NCI-H510A (cell line): ENCODE data around the gene TRIM41.
"Not testable (repeated sequence)": the region's sequence is repeated elsewhere in the genome, so short reads cannot be mapped to it uniquely, and the experiment has no call there.

ENCODE experiments used
- DNase-seq: peaks from one replicate; lab custom pipeline; 2025; lab: John Stamatoyannopoulos, UW

The TRIM41 gene

DNA sequence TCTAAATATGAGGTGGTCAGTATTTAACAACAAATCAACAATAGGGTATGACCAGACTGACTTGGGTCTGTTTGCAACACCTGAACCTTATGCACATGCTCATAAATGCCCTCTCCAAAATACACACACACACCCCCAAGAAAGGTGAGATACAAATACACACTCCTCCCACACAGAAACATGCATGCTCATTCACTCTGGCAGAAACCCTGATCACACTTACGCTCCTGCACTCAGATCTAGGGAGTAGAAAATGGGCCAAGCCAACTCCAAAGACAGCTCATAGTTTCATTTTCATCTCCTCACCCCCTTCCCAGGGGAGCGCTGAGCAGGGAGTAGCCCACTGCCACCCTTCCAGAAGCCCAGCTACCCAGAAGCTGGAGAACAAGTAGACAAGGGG, 29.4 kb upstream of the TRIM41 start:
- no peak for DNase-seq

DNA sequence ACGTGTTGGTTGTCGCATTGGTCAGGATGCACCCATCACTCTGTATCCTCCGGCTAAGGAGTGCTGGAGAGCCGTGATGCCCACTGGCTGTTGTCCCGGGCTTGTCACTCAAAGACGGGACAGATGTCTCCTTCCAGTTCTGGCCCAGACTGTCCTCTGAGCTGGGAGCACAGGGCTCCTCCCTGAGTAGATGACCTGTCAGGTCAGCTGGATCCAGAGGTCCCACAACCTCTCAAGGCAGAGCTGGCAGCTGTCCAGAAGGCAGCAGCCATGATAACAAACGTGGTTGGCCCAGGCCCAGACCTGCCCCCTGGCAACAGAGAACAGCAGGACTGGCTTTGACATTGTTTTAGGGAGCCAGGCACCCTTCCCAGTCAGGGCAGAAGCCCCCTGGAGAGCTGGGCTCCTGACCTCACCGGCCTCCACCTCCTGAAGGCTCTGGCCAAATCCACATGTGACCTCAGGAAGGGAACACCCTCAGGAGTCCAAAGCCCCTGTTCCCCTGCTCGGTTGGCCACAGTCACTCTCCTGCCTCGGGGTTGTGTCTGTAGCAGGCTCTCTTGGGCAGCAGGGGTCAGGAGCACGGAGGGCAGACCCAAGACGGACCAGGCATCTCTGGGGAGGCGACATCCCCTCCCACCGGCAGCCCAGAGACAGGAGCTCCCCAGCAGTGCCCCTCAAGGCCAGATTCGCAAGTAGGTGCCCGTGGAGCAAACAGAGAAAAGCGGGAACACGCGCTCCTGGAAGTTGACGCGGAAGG, 28.4 kb upstream of the TRIM41 start:
- DNase-seq, result no peak

DNA sequence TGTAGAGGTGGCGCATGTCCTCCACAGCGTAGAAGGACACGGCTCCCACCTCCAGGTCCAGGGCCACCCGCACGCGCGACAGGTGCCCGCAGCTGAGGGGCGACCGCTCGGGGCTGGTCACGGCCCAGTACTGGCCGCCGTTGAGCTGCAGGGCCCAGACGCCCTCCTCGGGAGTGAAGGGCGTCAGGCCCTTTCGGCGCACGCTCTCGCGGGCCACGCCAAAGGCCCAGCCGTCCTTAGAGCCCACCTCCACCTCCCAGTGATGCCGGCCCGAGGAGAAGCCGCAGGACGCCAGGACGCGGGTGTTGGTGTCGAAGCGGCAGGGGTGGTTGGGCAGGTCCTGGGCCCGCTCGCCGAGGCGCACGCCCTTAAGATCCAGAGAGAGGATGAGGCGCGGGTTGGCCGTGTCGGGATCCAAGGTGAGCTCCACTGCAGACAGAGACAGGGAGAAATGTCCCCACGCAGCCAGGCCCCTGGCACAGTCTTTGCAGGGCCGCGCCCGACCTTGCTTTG, 27.8 kb upstream of the TRIM41 start:
- DNase-seq, result no peak

DNA sequence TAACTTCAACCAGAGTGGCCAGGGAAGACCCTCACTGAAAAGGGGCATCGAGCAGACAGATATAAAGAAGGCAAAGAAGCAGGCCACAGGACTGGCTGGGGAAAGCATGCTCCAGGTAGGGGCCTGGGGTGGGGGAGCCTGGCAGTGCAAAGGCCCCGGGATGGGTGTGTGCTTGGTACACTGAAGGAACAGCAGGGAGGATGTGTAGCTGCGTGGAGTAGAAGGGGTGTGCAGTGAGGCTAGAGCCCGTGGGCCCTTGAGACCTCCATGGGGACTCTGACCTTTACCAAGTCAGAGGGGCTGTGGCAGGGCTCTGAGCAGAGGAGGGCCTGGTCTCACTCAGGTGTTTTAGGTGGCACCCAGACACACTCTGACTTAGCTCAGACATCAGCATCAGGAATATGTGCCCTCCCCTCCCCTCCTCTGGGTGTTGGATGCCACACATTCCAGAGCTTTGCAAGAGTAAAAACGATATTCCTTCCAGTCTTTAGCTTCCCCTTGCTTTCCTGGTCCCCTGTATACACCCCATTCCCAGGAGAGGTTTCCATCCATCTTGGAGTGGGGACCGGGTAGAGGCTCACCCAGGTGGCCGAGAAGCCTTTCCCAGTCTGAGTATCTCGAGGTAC, 25.6 kb upstream of the TRIM41 start:
- DNase-seq, result no peak

DNA sequence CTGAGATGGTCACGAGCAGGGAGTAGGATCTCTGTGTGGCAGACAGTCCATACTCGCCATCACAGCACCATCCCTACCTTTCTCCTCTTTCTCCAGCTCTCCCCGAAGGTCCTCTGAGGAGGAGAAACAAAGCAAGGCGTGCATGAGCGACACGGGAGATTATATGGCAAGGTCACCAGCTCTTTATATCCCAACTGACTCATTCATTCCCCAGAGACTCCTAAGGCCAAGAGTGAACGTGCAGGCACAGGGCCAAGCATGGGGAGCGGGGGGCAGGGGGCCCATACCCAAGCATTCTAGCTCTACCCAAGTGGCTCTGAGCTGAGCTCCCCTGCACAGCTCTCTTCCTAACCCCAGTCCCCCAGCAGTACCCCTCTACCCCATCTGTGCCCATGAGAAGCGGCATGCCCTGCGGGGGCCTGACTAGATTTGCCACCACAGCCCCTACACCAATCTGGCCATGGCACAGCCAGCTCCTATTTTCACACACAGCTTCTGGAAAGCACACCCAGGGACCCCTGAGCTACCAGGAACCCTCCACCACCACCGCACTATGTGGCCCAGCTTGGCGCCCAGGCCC, 24.9 kb upstream of the TRIM41 start:
- DNase-seq, result no peak

DNA sequence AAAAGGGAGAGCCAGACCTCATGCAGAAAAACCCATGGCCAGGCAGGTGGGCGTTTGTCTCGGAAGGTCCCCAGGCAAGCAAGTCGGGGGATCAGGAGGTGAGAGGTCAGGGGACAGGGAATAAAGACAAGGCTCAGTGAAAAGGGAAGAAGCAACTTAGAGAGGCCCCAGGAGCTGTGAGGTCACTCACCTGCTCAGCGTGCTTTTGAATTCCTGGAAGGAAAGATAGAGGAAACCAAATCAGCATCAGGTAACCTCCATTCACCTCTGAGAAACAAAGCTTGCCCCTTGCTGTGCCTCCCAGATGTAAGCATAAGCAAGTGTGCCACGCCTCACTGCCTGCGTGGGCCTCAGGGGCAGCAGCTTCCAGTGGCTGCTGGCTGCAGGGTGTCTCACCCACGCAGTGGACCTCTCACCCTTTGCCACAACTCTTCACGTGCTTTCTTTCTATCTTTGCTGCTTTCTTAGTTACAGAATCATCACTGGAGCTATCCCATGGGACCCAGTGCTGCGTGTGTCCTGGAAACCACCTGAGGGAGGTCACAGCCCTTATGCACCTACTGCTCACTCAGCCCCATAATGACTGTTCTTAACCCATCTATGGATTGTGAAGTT, 24.1 kb upstream of the TRIM41 start:
- no peak for DNase-seq

DNA sequence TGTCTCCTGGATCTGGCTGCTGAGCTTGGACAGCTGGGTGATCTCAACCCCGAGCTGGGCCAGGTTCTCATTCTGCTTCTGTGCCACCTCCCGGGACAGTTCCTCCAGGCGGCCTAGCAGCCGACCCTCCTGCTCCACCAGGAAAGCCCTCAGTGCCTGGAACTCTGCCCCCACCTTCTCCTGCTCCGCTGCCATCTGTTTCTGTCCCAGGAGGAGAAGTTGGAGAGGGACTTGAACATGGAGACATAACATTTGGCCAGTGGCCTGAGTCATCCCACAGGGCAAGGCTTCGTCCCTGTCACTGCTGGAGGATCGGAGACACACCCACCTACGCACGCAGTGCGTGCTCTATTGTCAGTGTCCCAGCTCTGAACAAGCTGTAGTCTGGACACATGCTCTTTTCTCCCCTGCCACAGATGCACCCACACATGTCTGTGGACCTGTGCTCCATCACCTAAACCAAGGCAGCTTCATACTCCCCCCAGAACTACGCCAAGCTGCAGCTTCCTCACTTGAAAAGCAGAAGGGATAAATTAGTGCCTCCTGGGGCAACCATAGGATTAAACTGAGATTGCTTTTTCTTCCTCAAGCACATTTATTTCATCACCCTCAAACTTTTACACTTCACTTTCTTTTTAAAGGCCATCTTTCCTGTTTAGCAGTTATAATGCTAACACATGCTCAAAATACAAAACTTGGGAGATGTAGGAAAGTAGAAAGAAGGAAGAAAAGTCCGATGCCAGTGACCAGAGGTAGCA, 23.0 kb upstream of the TRIM41 start:
- no peak for DNase-seq

DNA sequence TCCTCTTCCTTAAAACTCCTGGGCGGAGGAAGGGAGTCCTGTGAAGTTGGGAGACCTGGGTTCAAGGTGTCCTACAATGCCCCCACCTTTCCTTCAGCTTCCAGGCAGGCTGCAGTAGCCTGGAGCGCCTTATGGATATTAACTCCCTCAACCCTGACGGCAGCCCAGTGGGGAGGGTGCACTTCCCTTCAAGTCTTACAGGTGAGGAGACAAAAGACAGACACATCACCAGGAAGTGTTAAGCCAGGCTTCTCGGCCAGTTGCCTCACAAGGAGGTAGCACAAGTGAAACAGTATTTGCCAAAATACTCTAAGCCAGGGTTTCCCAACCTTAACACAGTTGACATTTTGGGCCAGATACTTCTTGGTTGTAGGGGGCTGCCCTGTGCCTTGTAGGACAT, 22.3 kb upstream of the TRIM41 start:
- no peak for DNase-seq

DNA sequence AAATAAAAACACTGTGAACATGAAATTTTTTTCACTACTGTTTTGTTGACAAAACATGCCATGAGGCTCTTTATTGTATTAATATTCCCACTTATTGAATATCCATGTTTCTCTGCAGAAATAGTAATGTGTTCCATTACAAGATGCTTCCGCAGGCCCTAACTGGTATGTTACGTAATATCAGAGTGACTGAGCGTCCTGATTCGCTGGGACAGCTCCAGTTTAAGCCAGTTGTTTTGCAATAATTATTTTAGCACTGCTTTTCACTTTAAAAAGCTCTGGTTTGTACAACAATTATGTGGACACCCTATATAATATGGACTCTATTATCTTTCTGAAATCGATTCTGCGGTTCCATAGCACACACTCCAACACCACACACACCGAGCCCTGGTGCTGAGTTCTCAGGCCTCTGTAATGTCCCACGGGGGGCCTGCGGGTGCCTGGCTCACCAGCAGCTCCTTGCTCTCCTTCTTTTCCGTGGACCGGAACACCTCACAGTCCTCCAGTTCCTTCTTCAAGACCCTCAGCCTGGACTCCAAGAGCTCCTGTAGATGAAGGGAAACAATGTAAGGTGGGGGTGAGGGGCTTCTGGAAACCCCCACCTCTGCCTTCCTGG, 19.9 kb upstream of the TRIM41 start:
- no peak for DNase-seq

DNA sequence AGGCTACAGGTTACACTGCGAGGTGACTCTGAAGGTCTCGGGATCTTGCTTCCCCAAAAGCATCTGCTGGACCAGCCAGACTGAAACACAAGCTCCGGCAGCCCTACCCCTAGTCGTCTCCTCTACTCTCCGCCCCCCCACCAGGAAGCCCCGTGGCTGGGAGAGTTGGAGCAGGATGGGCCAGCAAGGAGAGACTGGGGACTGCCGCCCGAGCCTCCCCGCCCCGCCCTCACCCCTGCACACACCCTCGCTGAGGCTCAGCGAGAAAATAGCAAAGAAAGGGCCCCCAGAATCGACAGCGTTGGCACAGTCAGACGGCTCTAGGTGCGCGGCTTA, 19.3 kb upstream of the TRIM41 start:
- DNase-seq, result no peak

DNA sequence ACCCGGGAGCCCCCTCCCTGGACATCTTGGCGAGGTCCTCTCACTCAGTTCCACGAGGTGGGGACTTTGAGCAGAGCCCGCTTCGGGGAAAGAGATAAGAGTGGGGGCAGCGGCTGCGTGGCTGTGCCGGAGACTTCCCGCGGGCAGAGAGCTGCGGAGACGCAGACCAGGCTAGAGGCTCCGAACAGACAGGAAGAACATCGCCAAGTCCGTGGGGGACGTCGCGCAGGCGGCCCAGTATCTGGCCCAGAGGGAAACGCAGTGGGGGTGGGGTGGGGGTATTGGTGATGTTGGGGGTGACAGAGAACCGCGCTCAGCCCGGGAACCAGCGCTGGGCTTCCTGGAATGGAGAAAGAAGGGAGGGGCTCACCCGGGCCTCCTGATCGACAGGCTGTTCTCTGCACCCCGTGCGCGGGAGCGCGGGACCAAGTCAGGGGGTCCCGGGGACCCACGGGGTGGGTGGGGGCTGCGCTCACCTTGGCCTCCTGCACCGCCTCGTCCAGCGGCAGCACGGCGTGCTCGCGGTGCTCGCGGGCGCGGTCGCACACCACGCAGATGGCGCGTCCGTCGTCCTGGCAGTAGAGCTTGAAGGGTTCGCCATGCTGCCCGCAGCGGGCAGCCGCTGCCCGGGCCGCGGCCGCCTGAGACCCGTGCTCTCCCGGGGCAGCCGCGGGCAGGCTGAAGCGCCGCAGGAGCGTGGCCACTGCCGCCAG, 18.8 kb upstream of the TRIM41 start:
- DNase-seq, result no peak

DNA sequence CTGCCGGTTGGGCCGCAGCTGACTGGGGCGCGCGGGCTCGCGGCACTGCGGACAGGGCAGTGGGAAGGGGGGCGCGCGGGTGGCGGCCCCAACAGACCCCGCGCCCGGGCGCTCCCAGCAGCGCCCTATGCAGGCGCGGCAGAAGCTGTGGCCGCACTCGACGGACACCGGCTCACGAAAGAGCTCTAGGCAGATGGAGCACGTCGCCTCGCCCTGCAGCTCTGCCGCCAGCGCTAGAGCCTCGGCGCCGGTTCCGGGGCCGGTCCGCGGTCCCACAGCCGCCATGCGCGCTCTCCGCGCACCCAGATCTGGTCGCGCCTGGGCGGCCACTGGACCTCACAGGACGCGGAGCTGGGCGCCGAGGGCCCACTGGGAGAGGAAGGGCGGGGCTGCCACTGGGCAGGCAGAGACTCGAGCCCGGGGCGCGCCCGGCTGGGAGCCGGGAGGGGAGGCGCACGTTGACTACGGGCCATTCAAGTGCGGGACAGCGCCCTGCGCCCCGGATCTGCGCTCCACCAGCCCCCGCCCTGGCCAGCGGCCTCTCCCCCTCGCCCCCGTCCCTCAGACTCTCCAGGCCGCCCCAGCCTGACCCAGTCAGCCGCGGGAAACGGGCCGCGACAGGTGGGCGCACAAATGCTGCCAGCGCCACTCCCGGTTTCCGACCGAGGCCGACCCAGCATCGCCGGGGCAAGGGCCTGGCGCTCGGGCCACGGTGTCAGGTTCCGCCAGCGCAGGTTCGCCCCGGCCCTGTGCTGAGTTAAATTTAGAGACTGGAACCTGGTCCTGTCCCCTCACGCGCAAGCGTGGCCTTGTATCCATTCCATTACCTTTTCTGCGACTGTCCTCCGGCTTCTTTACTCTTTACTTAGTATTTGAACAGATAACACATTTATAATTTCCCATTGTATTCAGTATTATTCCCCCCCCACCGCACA, 18.0 kb upstream of the TRIM41 start, which contains the start of gene TRIM7:
Gene TRIM7, minus strand, starts transcription at position 371 of the 935 bp plus-strand sequence. Its CDS starts 86 bp downstream, at position 285.
- DNase-seq, result no peak

DNA sequence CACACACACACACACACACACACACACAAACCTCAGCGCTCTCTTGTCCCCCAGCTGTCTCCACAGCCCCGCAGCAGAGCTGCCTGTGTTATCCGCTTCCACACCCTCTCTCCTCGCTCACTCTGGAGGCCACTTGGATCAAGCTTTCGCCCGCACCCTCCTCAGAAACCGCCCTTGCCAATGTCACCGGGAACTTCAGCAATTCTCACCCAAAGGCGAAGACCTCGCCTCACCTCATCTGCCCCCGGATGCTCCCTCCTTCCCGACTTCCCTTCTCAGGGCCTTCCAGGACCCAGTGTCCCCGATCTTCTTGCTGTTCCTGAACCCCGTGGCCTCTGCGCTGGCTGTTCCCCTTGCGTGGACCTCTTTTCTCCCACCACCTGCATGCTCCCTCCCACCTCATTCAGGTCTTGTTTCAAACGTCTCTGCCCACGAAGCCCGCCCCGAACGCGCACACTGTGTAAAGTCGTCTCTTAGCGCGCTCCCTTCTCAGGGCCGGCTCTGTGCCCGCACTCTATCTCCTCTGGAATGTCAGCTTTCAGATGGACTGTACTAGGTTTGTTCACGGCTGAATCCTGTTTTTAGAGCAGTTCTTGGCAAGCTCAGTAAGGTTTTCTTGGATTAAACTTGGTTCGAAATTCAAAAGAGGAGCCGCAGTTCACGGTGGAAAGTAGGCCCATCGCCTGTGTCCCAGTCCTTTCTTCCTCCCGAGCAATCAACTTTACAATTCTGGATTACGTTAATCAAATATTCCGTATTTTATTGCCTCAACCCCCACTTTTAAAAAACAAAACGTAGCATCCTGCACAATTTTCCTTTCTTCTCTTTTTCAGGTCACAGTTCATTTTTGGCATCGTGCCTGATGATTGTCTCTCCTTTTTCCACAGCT, 17.1 kb upstream of the TRIM41 start:
- DNase-seq, result no peak

DNA sequence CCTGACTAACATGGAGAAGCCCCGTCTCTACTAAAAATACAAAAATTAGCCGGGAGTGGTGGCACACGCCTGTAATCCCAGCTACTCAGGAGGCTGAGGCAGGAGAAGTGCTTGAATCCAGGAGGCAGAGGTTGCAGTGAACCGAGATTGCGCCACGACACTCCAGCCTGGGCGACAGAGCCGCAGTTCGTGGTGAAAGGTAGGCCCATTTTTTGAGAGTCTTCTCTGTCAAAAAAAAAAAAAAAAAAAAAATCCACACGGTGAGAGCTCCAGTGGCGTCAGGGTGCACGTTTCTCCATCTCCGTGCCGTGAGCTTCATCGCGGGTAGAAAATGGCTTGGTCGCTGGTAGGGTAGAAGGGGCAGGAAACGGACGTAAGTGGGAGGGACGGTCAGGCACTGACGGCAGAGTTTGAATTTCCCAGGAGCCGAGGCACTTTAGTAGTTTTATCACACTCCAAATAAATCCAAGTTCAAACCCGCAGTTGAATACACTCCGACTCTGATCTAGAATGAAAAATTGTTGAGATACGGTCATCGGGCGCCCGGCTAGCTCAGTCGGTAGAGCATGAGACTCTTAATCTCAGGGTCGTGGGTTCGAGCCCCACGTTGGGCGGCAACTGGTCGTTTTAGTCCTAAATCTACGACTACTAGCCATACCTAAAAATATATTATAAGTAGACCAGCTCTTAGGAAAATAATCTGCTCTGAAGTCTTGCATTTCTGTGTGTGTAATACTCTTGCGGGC, 15.7 kb upstream of the TRIM41 start:
- no peak for DNase-seq

DNA sequence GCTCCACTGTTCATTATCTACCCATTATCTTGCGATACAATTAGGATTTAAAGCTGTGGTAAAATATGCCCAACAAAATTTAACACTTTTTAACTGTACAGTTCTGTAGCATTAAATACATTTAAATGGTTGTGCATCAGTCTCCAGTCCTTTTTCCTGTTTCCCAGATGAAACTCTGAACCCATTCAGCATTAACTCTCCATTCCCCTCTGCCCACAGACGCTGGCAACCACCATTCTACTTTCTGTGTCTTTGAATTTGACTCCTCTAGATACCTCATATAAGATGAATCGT, 15.2 kb upstream of the TRIM41 start:
- no peak for DNase-seq

DNA sequence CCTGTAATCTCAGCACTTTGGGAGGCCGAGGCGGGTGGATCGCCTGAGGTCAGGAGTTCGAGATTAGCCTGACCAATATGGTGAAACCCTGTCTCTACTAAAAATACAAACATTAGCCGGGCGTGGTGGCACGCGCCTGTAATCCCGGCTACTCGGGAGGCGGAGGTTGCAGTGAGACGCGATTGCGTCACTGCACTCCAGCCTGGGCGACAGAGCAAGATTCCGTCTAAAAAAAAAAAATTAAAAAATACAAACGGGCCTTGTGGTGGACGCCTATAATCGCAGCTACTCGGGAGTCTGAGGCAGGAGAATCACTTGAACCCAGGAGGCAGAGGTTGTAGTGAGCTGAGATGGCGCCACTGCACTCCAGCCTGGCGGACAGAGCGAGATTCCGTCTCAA, 14.1 kb upstream of the TRIM41 start:
- DNase-seq, result not testable (repeated sequence)

DNA sequence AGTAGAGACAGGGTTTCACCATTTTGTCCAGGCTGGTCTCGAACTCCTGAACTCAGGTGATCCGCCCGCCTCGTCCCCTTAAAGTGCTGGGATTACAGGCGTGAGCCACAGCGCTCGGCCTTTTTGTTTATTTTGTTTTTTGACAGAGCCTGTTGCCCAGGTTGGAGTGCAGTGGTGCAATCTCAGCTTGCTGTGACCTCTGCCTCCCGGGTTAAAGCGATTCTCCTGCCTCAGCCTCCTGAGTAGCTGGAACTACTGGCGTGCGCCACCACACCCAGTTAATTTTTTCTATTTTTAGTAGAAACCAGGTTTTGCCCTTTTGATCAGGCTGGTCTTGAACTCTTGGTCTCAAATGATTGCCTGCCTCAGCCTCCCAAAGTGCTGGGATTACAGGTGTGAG, 12.9 kb upstream of the TRIM41 start:
- not testable (repeated sequence) for DNase-seq

DNA sequence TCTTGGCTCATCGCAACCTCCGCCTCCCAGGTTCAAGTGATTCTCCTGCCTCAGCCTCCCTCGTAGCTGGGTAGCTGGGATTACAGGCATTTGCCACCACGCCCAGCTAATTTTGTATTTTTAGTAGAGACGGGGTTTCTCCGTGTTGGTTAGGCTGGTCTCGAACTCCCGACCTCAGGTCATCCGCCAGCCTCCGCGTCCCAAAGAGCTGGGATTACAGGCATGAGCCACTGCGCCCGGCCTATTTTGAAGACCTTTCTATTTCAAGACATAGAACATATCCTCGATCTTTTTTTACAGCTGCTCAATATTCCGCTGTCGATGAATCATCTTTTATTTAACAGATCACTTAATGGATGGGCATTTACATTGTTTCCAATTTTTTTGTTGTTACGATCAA, 12.4 kb upstream of the TRIM41 start:
- not testable (repeated sequence) for DNase-seq
